ENCODE data around the gene HRK. TPM values are rescaled to one million over a fixed set of nuclear protein-coding genes. Genes with fewer than 3 reads are reported as not detected.

The HRK gene
- total and polyA plus RNA-seq, 2 of the 4 experiments (the other 2 are of a cell fraction): not detected

GRCh38 chr12:116849216-116849615 is 32.0 kb downstream of the HRK start:
- H4K91ac ChIP-seq (ENCODE audit: insufficient read depth, low read depth, low read length): no peak overlapping the region
- H2BK15ac ChIP-seq (ENCODE audit: low read depth, low read length): no peak overlapping the region
- no peak overlapping the region for H4K5ac ChIP-seq (ENCODE audit: low read depth, low read length)
- POLR2A ChIA-PET (ENCODE audit: unreplicated experiment): no interaction called here
- H2BK120ac ChIP-seq (ENCODE audit: low read depth, low read length): no peak overlapping the region
- no peaks in the 10 kb centered on the region for H3K9me1 ChIP-seq (ENCODE audit: insufficient read depth, low read length)
- H3K27ac ChIP-seq (ENCODE audit: insufficient read depth, low read length): no peak overlapping the region
- no peaks in the 10 kb centered on the region for H3K9me3 ChIP-seq (ENCODE audit: control insufficient read depth, insufficient read depth, low read length)
- no peaks in the 10 kb centered on the region for H3K79me1 ChIP-seq (ENCODE audit: low read depth in 1 of 2, low read length in 2 of 2)
- no peak overlapping the region for H3K9ac ChIP-seq (ENCODE audit: low read depth, low read length)
- in situ Hi-C loops (cut with MboI; ENCODE audit: low sequenced_read_pairs): no loop called here
- intact Hi-C loops (cut with micrococcal nuclease): no loop called here
- DNase-seq (no peak), ATAC-seq (ENCODE audit: low read depth) (no peak)
- no peak overlapping the region for H4K8ac ChIP-seq (ENCODE audit: low read depth in 2 of 2, low read length in 2 of 2)
- no peaks in the 10 kb centered on the region for H3K36me3 ChIP-seq (ENCODE audit: control insufficient read depth, insufficient read depth, low read length)
- CTCF ChIA-PET: no interaction called here
- no peak overlapping the region for H2BK5ac ChIP-seq (ENCODE audit: low read depth, low read length, poor library complexity, severe bottlenecking)
- no TSS peak for BruUV-seq (replicated peaks)
- dilution Hi-C loops (cut with HindIII; ENCODE audit: low sequenced_read_pairs, unreplicated experiment): no loop called here
- H3K14ac ChIP-seq (replicated peaks; ENCODE audit: low read depth, low read length): no peak overlapping the region
- H3K4ac ChIP-seq (ENCODE audit: low read depth, low read length): no peak overlapping the region
- H2BK20ac ChIP-seq (ENCODE audit: low read depth, low read length): no peak overlapping the region
- H2AFZ ChIP-seq (replicated peaks; ENCODE audit: low read length, poor library complexity): no peak overlapping the region
- H4K20me1 ChIP-seq (ENCODE audit: insufficient read depth, low read length): no peaks in the 10 kb centered on the region
- H2AK9ac ChIP-seq (replicated peaks; ENCODE audit: low read depth, low read length, poor library complexity): no peak overlapping the region
- WGBS, 2 experiments (ENCODE audit: extremely low coverage in 2 of 2, insufficient read length in 1 of 2): 93% methylated on average over 11 of the region's 23 CpGs; no CpG with 5 or more reads in 1 of the 2 experiments
- no peak overlapping the region for H3K4me3 ChIP-seq (ENCODE audit: insufficient read depth, low read depth, low read length)
- TF ChIP-seq ELK1 (IDR thresholded peaks at IDR 0.05; ENCODE audit: borderline replicate concordance, low read depth, low read length) (no peak), NFE2L2 (IDR thresholded peaks at IDR 0.05; ENCODE audit: low read depth, low read length) (no peak), MAFK (IDR thresholded peaks at IDR 0.05; ENCODE audit: low read depth, low read length) (no peak), CHD1 (IDR thresholded peaks at IDR 0.05; ENCODE audit: low read depth, low read length) (no peak), RFX5 (IDR thresholded peaks at IDR 0.05; ENCODE audit: low read depth, low read length) (no peak), USF2 (IDR thresholded peaks at IDR 0.05; ENCODE audit: low read depth, low read length) (no peak), MAZ (IDR thresholded peaks at IDR 0.05; ENCODE audit: borderline replicate concordance, low read depth, low read length) (no peak), FOS (IDR thresholded peaks at IDR 0.05; ENCODE audit: low read depth, low read length) (no peak), RAD21 (IDR thresholded peaks at IDR 0.05; ENCODE audit: low read length) (no peak), CEBPB (IDR thresholded peaks at IDR 0.05; ENCODE audit: low read depth, low read length) (no peak), SMC3 (IDR thresholded peaks at IDR 0.05; ENCODE audit: low read depth, low read length) (no peak), MXI1 (IDR thresholded peaks at IDR 0.05; ENCODE audit: borderline replicate concordance, low read depth, low read length) (no peak), POLR2A (IDR thresholded peaks at IDR 0.05; ENCODE audit: low read depth, low read length) (no peak), BHLHE40 (IDR thresholded peaks at IDR 0.05; ENCODE audit: low read depth, low read length) (no peak), RCOR1 (IDR thresholded peaks at IDR 0.05; ENCODE audit: insufficient replicate concordance, low read length) (no peak)
- TF ChIP-seq, protein P1, sequence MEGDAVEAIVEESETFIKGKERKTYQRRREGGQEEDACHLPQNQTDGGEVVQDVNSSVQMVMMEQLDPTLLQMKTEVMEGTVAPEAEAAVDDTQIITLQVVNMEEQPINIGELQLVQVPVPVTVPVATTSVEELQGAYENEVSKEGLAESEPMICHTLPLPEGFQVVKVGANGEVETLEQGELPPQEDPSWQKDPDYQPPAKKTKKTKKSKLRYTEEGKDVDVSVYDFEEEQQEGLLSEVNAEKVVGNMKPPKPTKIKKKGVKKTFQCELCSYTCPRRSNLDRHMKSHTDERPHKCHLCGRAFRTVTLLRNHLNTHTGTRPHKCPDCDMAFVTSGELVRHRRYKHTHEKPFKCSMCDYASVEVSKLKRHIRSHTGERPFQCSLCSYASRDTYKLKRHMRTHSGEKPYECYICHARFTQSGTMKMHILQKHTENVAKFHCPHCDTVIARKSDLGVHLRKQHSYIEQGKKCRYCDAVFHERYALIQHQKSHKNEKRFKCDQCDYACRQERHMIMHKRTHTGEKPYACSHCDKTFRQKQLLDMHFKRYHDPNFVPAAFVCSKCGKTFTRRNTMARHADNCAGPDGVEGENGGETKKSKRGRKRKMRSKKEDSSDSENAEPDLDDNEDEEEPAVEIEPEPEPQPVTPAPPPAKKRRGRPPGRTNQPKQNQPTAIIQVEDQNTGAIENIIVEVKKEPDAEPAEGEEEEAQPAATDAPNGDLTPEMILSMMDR (conservative IDR thresholded peaks at IDR 0.05; ENCODE audit: low read depth, low read length): no peak
- no peaks in the 10 kb centered on the region for H3K27me3 ChIP-seq (ENCODE audit: control insufficient read depth, insufficient read depth, low read length)
- H3K4me2 ChIP-seq (ENCODE audit: low read depth, low read length): no peak overlapping the region
- H2AK5ac ChIP-seq (ENCODE audit: low read depth, low read length): no peak overlapping the region
- H3K4me1 ChIP-seq (ENCODE audit: control insufficient read depth, insufficient read depth, low read length): no peaks in the 10 kb centered on the region
- no peak overlapping the region for H3K23ac ChIP-seq (ENCODE audit: low read depth, low read length)
- no peak overlapping the region for H3K56ac ChIP-seq (ENCODE audit: extremely low read depth, insufficient read depth, low read length)
- H3K18ac ChIP-seq (ENCODE audit: low read depth, low read length): no peak overlapping the region

Measured in IMR-90 (cell line).